ENCODE measurements around the gene FAM72D.
"Not testable (repeated sequence)": the region's sequence is repeated elsewhere in the genome, so short reads cannot be mapped to it uniquely, and the experiment has no call there.

The FAM72D gene

GRCh38 chr1:145103294-145103693 is 7.5 kb downstream of the FAM72D start:
- not testable (repeated sequence) for H3K9ac ChIP-seq (ENCODE audit: low read depth, low read length); H3K4me1 ChIP-seq (ENCODE audit: control insufficient read depth, insufficient read depth, low read length); H3K4me2 ChIP-seq (ENCODE audit: low read length); H3K4me3 ChIP-seq (ENCODE audit: low read length); H3K27me3 ChIP-seq (ENCODE audit: control insufficient read depth, insufficient read depth, low read length); H3K9me3 ChIP-seq (replicated peaks; ENCODE audit: low read length); H3K36me3 ChIP-seq (ENCODE audit: insufficient read depth, low read length)

GRCh38 chr1:145111674-145112073 is 15.9 kb downstream of the FAM72D start:
- H3K36me3 ChIP-seq (ENCODE audit: insufficient read depth, low read length); H3K4me1 ChIP-seq (ENCODE audit: control insufficient read depth, insufficient read depth, low read length); H3K9me3 ChIP-seq (replicated peaks; ENCODE audit: low read length); H3K27me3 ChIP-seq (ENCODE audit: control insufficient read depth, insufficient read depth, low read length); H3K9ac ChIP-seq (ENCODE audit: low read depth, low read length); H3K4me2 ChIP-seq (ENCODE audit: low read length); H3K4me3 ChIP-seq (ENCODE audit: low read length): not testable (repeated sequence)

GRCh38 chr1:145112703-145113102 is 16.9 kb downstream of the FAM72D start:
- not testable (repeated sequence) for H3K4me2 ChIP-seq (ENCODE audit: low read length); H3K27me3 ChIP-seq (ENCODE audit: control insufficient read depth, insufficient read depth, low read length); H3K9ac ChIP-seq (ENCODE audit: low read depth, low read length); H3K36me3 ChIP-seq (ENCODE audit: insufficient read depth, low read length); H3K4me3 ChIP-seq (ENCODE audit: low read length); H3K4me1 ChIP-seq (ENCODE audit: control insufficient read depth, insufficient read depth, low read length); H3K9me3 ChIP-seq (replicated peaks; ENCODE audit: low read length)

GRCh38 chr1:145114560-145115057 is 18.8 kb downstream of the FAM72D start:
- H3K4me1 ChIP-seq (ENCODE audit: control insufficient read depth, insufficient read depth, low read length); H3K27me3 ChIP-seq (ENCODE audit: control insufficient read depth, insufficient read depth, low read length); H3K36me3 ChIP-seq (ENCODE audit: insufficient read depth, low read length); H3K4me2 ChIP-seq (ENCODE audit: low read length); H3K4me3 ChIP-seq (ENCODE audit: low read length); H3K9me3 ChIP-seq (replicated peaks; ENCODE audit: low read length); H3K9ac ChIP-seq (ENCODE audit: low read depth, low read length): not testable (repeated sequence)

GRCh38 chr1:145115587-145116493 is 20.1 kb downstream of the FAM72D start:
- not testable (repeated sequence) for H3K4me2 ChIP-seq (ENCODE audit: low read length); H3K36me3 ChIP-seq (ENCODE audit: insufficient read depth, low read length); H3K9me3 ChIP-seq (replicated peaks; ENCODE audit: low read length); H3K9ac ChIP-seq (ENCODE audit: low read depth, low read length); H3K27me3 ChIP-seq (ENCODE audit: control insufficient read depth, insufficient read depth, low read length); H3K4me3 ChIP-seq (ENCODE audit: low read length); H3K4me1 ChIP-seq (ENCODE audit: control insufficient read depth, insufficient read depth, low read length)

- H3K4me3 ChIP-seq (ENCODE audit: low read length); H3K9ac ChIP-seq (ENCODE audit: low read depth, low read length); H3K27me3 ChIP-seq (ENCODE audit: control insufficient read depth, insufficient read depth, low read length); H3K9me3 ChIP-seq (replicated peaks; ENCODE audit: low read length); H3K4me2 ChIP-seq (ENCODE audit: low read length); H3K36me3 ChIP-seq (ENCODE audit: insufficient read depth, low read length); H3K4me1 ChIP-seq (ENCODE audit: control insufficient read depth, insufficient read depth, low read length): not testable (repeated sequence)
Measured at GRCh38 chr1:145119842-145120241, 24.1 kb downstream of the FAM72D start.

GRCh38 chr1:145122344-145123061 is 26.7 kb downstream of the FAM72D start:
- H3K4me1 ChIP-seq (ENCODE audit: control insufficient read depth, insufficient read depth, low read length); H3K4me3 ChIP-seq (ENCODE audit: low read length); H3K9ac ChIP-seq (ENCODE audit: low read depth, low read length); H3K27me3 ChIP-seq (ENCODE audit: control insufficient read depth, insufficient read depth, low read length); H3K4me2 ChIP-seq (ENCODE audit: low read length); H3K36me3 ChIP-seq (ENCODE audit: insufficient read depth, low read length); H3K9me3 ChIP-seq (replicated peaks; ENCODE audit: low read length): not testable (repeated sequence)

- not testable (repeated sequence) for H3K27me3 ChIP-seq (ENCODE audit: control insufficient read depth, insufficient read depth, low read length); H3K9me3 ChIP-seq (replicated peaks; ENCODE audit: low read length); H3K4me1 ChIP-seq (ENCODE audit: control insufficient read depth, insufficient read depth, low read length); H3K4me2 ChIP-seq (ENCODE audit: low read length); H3K36me3 ChIP-seq (ENCODE audit: insufficient read depth, low read length); H3K9ac ChIP-seq (ENCODE audit: low read depth, low read length); H3K4me3 ChIP-seq (ENCODE audit: low read length)
Measured at GRCh38 chr1:145123062-145123395, 27.3 kb downstream of the FAM72D start.

- H3K36me3 ChIP-seq (ENCODE audit: insufficient read depth, low read length); H3K9me3 ChIP-seq (replicated peaks; ENCODE audit: low read length); H3K9ac ChIP-seq (ENCODE audit: low read depth, low read length); H3K4me1 ChIP-seq (ENCODE audit: control insufficient read depth, insufficient read depth, low read length); H3K27me3 ChIP-seq (ENCODE audit: control insufficient read depth, insufficient read depth, low read length); H3K4me2 ChIP-seq (ENCODE audit: low read length); H3K4me3 ChIP-seq (ENCODE audit: low read length): not testable (repeated sequence)
Measured at GRCh38 chr1:145123992-145124641, 28.3 kb downstream of the FAM72D start.

GRCh38 chr1:145125112-145125511 is 29.3 kb downstream of the FAM72D start:
- H3K4me2 ChIP-seq (ENCODE audit: low read length); H3K27me3 ChIP-seq (ENCODE audit: control insufficient read depth, insufficient read depth, low read length); H3K4me3 ChIP-seq (ENCODE audit: low read length); H3K9me3 ChIP-seq (replicated peaks; ENCODE audit: low read length); H3K9ac ChIP-seq (ENCODE audit: low read depth, low read length); H3K36me3 ChIP-seq (ENCODE audit: insufficient read depth, low read length); H3K4me1 ChIP-seq (ENCODE audit: control insufficient read depth, insufficient read depth, low read length): not testable (repeated sequence)

- not testable (repeated sequence) for H3K9ac ChIP-seq (ENCODE audit: low read depth, low read length); H3K4me1 ChIP-seq (ENCODE audit: control insufficient read depth, insufficient read depth, low read length); H3K36me3 ChIP-seq (ENCODE audit: insufficient read depth, low read length); H3K27me3 ChIP-seq (ENCODE audit: control insufficient read depth, insufficient read depth, low read length); H3K4me3 ChIP-seq (ENCODE audit: low read length); H3K9me3 ChIP-seq (replicated peaks; ENCODE audit: low read length); H3K4me2 ChIP-seq (ENCODE audit: low read length)
Measured at GRCh38 chr1:145127144-145127543, 31.4 kb downstream of the FAM72D start.
